ENCODE measurements around the gene SLC25A13.

The SLC25A13 gene

GRCh38 chr7:96169439-96169838 lies 152.5 kb downstream of the SLC25A13 start:
- no peak overlapping the region for H3K4me3 ChIP-seq (ENCODE audit: low read length)
- H3K4me1 ChIP-seq (ENCODE audit: low read length): no peaks in the 10 kb centered on the region
- H3K27me3 ChIP-seq (replicated peaks; ENCODE audit: insufficient read depth, low read length): no peaks in the 10 kb centered on the region
- TF ChIP-seq EZH2 (optimal IDR thresholded peaks at IDR 0.05; ENCODE audit: low read depth, low read length) (no peak), CTCF (IDR thresholded peaks at IDR 0.05; ENCODE audit: low read length) (no peak), EZH2phosphoT487 (IDR thresholded peaks at IDR 0.05; ENCODE audit: low read length) (no peak)
- no peak overlapping the region for H3K27ac ChIP-seq (ENCODE audit: low read length)
- no peaks in the 10 kb centered on the region for H3K36me3 ChIP-seq (replicated peaks; ENCODE audit: insufficient read depth, low read length)
- DNase-seq: no peak
- no peaks in the 10 kb centered on the region for H3K9me3 ChIP-seq (replicated peaks; ENCODE audit: insufficient read depth, low read length)
- no peaks in the 10 kb centered on the region for H3K9me2 ChIP-seq (replicated peaks; ENCODE audit: insufficient read depth, low read length)
- H3K79me2 ChIP-seq (ENCODE audit: low read length): no peaks in the 10 kb centered on the region
- H4K20me1 ChIP-seq (ENCODE audit: insufficient read depth, low read length): no peaks in the 10 kb centered on the region
- no peak overlapping the region for H3K9ac ChIP-seq (ENCODE audit: low read length)
- H2AFZ ChIP-seq (ENCODE audit: low read length): no peak overlapping the region
- H3K4me2 ChIP-seq (ENCODE audit: low read depth, low read length): no peak overlapping the region
- H3F3A ChIP-seq (ENCODE audit: insufficient read depth, low read length): no peaks in the 10 kb centered on the region

- TF ChIP-seq CTCF (IDR thresholded peaks at IDR 0.05; ENCODE audit: low read length) (no peak), EZH2phosphoT487 (IDR thresholded peaks at IDR 0.05; ENCODE audit: low read length) (no peak), EZH2 (optimal IDR thresholded peaks at IDR 0.05; ENCODE audit: low read depth, low read length) (no peak)
- no peaks in the 10 kb centered on the region for H3F3A ChIP-seq (ENCODE audit: insufficient read depth, low read length)
- no peak overlapping the region for H2AFZ ChIP-seq (ENCODE audit: low read length)
- H3K9me3 ChIP-seq (replicated peaks; ENCODE audit: insufficient read depth, low read length): no peaks in the 10 kb centered on the region
- no peak overlapping the region for H3K9ac ChIP-seq (ENCODE audit: low read length)
- H3K4me2 ChIP-seq (ENCODE audit: low read depth, low read length): no peak overlapping the region
- H3K27me3 ChIP-seq (replicated peaks; ENCODE audit: insufficient read depth, low read length): no peaks in the 10 kb centered on the region
- H3K9me2 ChIP-seq (replicated peaks; ENCODE audit: insufficient read depth, low read length): no peaks in the 10 kb centered on the region
- H3K36me3 ChIP-seq (replicated peaks; ENCODE audit: insufficient read depth, low read length): no peaks in the 10 kb centered on the region
- no peaks in the 10 kb centered on the region for H4K20me1 ChIP-seq (ENCODE audit: insufficient read depth, low read length)
- no peaks in the 10 kb centered on the region for H3K79me2 ChIP-seq (ENCODE audit: low read length)
- no peaks in the 10 kb centered on the region for H3K4me1 ChIP-seq (ENCODE audit: low read length)
- DNase-seq: no peak
- no peak overlapping the region for H3K27ac ChIP-seq (ENCODE audit: low read length)
- H3K4me3 ChIP-seq (ENCODE audit: low read length): no peak overlapping the region
Observed at GRCh38 chr7:96167424-96167823, 154.5 kb downstream of the SLC25A13 start.

GRCh38 chr7:96161897-96162296 lies 160.0 kb downstream of the SLC25A13 start:
- no peak overlapping the region for H2AFZ ChIP-seq (ENCODE audit: low read length)
- no peak for DNase-seq
- no peaks in the 10 kb centered on the region for H3K4me1 ChIP-seq (ENCODE audit: low read length)
- H4K20me1 ChIP-seq (ENCODE audit: insufficient read depth, low read length): no peaks in the 10 kb centered on the region
- H3K4me2 ChIP-seq (ENCODE audit: low read depth, low read length): no peak overlapping the region
- H3K9ac ChIP-seq (ENCODE audit: low read length): no peak overlapping the region
- no peak overlapping the region for H3K27ac ChIP-seq (ENCODE audit: low read length)
- no peaks in the 10 kb centered on the region for H3K9me2 ChIP-seq (replicated peaks; ENCODE audit: insufficient read depth, low read length)
- H3K9me3 ChIP-seq (replicated peaks; ENCODE audit: insufficient read depth, low read length): no peaks in the 10 kb centered on the region
- no peak overlapping the region for H3K4me3 ChIP-seq (ENCODE audit: low read length)
- TF ChIP-seq EZH2phosphoT487 (IDR thresholded peaks at IDR 0.05; ENCODE audit: low read length) (no peak), CTCF (IDR thresholded peaks at IDR 0.05; ENCODE audit: low read length) (no peak), EZH2 (optimal IDR thresholded peaks at IDR 0.05; ENCODE audit: low read depth, low read length) (no peak)
- H3K79me2 ChIP-seq (ENCODE audit: low read length): no peaks in the 10 kb centered on the region
- no peaks in the 10 kb centered on the region for H3K36me3 ChIP-seq (replicated peaks; ENCODE audit: insufficient read depth, low read length)
- no peaks in the 10 kb centered on the region for H3K27me3 ChIP-seq (replicated peaks; ENCODE audit: insufficient read depth, low read length)
- H3F3A ChIP-seq (ENCODE audit: insufficient read depth, low read length): no peaks in the 10 kb centered on the region

All from MM.1S (cell line).